ENCODE results near the gene HMGN1.
A peak's percentile ranks its signal among the peaks of the same experiment; 100 is the strongest.
"Not testable (repeated sequence)": the region's sequence is repeated elsewhere in the genome, so short reads cannot be mapped to it uniquely, and the experiment has no call there.

HMGN1 gene

GRCh38 chr21:39348355-39349210 lies at the start of gene HMGN1:
TSS of gene HMGN1 (minus strand) at chr21:39349088. CDS start at chr21:39348917, 171 bp downstream.
- Histone ChIP-seq H3K4me1 (ENCODE audit: insufficient read depth, low read length) (peaks cover 16% of the 10 kb centered on the region; the same call in 1 of the 2 replicates), H3K9ac (ENCODE audit: low read depth, low read length) (peak within 1 kb of the TSS; percentile 100), H3K9me3 (ENCODE audit: control insufficient read depth, insufficient read depth, low read length) (no peaks in the 10 kb centered on the region), H3K36me3 (ENCODE audit: insufficient read depth, low read length) (peaks cover 16% of the 10 kb centered on the region)

- no peaks in the 10 kb centered on the region for H3K9me3 ChIP-seq (ENCODE audit: control insufficient read depth, insufficient read depth, low read length)
- H3K4me1 ChIP-seq (ENCODE audit: insufficient read depth, low read length), result no peaks in the 10 kb centered on the region
- H3K9ac ChIP-seq (ENCODE audit: low read depth, low read length), result no peak overlapping the region
- H3K36me3 ChIP-seq (ENCODE audit: insufficient read depth, low read length), result 0 out of 2 replicates have a peak, but pooled peaks cover 4% of the 10 kb centered on the region
Observed at GRCh38 chr21:39397646-39398385, 48.9 kb upstream of the HMGN1 start.

GRCh38 chr21:39392981-39393380 lies 44.1 kb upstream of the HMGN1 start:
- no peaks in the 10 kb centered on the region for H3K4me1 ChIP-seq (ENCODE audit: insufficient read depth, low read length)
- no peaks in the 10 kb centered on the region for H3K9me3 ChIP-seq (ENCODE audit: control insufficient read depth, insufficient read depth, low read length)
- peaks cover 16% of the 10 kb centered on the region; the same call in 1 of the 2 replicates for H3K36me3 ChIP-seq (ENCODE audit: insufficient read depth, low read length)
- H3K9ac ChIP-seq (ENCODE audit: low read depth, low read length), result no peak overlapping the region

- Histone ChIP-seq H3K9ac (ENCODE audit: low read depth, low read length) (no peak overlapping the region), H3K4me1 (ENCODE audit: insufficient read depth, low read length) (no peaks in the 10 kb centered on the region; the same call in 1 of the 2 replicates), H3K36me3 (ENCODE audit: insufficient read depth, low read length) (peaks cover 16% of the 10 kb centered on the region; the same call in 1 of the 2 replicates), H3K9me3 (ENCODE audit: control insufficient read depth, insufficient read depth, low read length) (no peaks in the 10 kb centered on the region)
Observed at GRCh38 chr21:39390212-39390765, 41.4 kb upstream of the HMGN1 start.

- no peaks in the 10 kb centered on the region; the same call in 1 of the 2 replicates for H3K4me1 ChIP-seq (ENCODE audit: insufficient read depth, low read length)
- peak overlapping the region; percentile 59 for H3K9ac ChIP-seq (ENCODE audit: low read depth, low read length)
- no peaks in the 10 kb centered on the region for H3K9me3 ChIP-seq (ENCODE audit: control insufficient read depth, insufficient read depth, low read length)
- H3K36me3 ChIP-seq (ENCODE audit: insufficient read depth, low read length), result peaks cover 12% of the 10 kb centered on the region; the same call in 1 of the 2 replicates
Observed at GRCh38 chr21:39388811-39389155, 39.9 kb upstream of the HMGN1 start.

- H3K9me3 ChIP-seq (ENCODE audit: control insufficient read depth, insufficient read depth, low read length), result no peaks in the 10 kb centered on the region
- no peaks in the 10 kb centered on the region; the same call in 1 of the 2 replicates for H3K4me1 ChIP-seq (ENCODE audit: insufficient read depth, low read length)
- peaks cover 12% of the 10 kb centered on the region; the same call in 1 of the 2 replicates for H3K36me3 ChIP-seq (ENCODE audit: insufficient read depth, low read length)
- H3K9ac ChIP-seq (ENCODE audit: low read depth, low read length), result peak overlapping the region; percentile 59; the same call in 1 of the 2 replicates
Observed at GRCh38 chr21:39388038-39388810, 39.3 kb upstream of the HMGN1 start.

- peak overlapping the region; percentile 59; the same call in 1 of the 2 replicates for H3K9ac ChIP-seq (ENCODE audit: low read depth, low read length)
- H3K9me3 ChIP-seq (ENCODE audit: control insufficient read depth, insufficient read depth, low read length), result no peaks in the 10 kb centered on the region
- peaks cover 10% of the 10 kb centered on the region; the same call in 1 of the 2 replicates for H3K36me3 ChIP-seq (ENCODE audit: insufficient read depth, low read length)
- no peaks in the 10 kb centered on the region; the same call in 1 of the 2 replicates for H3K4me1 ChIP-seq (ENCODE audit: insufficient read depth, low read length)
Observed at GRCh38 chr21:39387461-39388037, 38.7 kb upstream of the HMGN1 start.

- Histone ChIP-seq H3K4me1 (ENCODE audit: insufficient read depth, low read length) (no peaks in the 10 kb centered on the region; the same call in 1 of the 2 replicates), H3K36me3 (ENCODE audit: insufficient read depth, low read length) (0 out of 2 replicates have a peak, but pooled peaks cover 3% of the 10 kb centered on the region), H3K9ac (ENCODE audit: low read depth, low read length) (no peak overlapping the region; the same call in 1 of the 2 replicates), H3K9me3 (ENCODE audit: control insufficient read depth, insufficient read depth, low read length) (no peaks in the 10 kb centered on the region)
Observed at GRCh38 chr21:39386899-39387298, 38.0 kb upstream of the HMGN1 start.

- Histone ChIP-seq H3K4me1 (ENCODE audit: insufficient read depth, low read length) (no peaks in the 10 kb centered on the region; the same call in 1 of the 2 replicates), H3K9ac (ENCODE audit: low read depth, low read length) (no peak overlapping the region; the same call in 1 of the 2 replicates), H3K36me3 (ENCODE audit: insufficient read depth, low read length) (no peaks in the 10 kb centered on the region), H3K9me3 (ENCODE audit: control insufficient read depth, insufficient read depth, low read length) (no peaks in the 10 kb centered on the region)
Observed at GRCh38 chr21:39386194-39386593, 37.3 kb upstream of the HMGN1 start.

- no peaks in the 10 kb centered on the region; the same call in 1 of the 2 replicates for H3K4me1 ChIP-seq (ENCODE audit: insufficient read depth, low read length)
- no peak overlapping the region for H3K9ac ChIP-seq (ENCODE audit: low read depth, low read length)
- H3K9me3 ChIP-seq (ENCODE audit: control insufficient read depth, insufficient read depth, low read length), result no peaks in the 10 kb centered on the region
- no peaks in the 10 kb centered on the region for H3K36me3 ChIP-seq (ENCODE audit: insufficient read depth, low read length)
Observed at GRCh38 chr21:39385299-39386145, 36.6 kb upstream of the HMGN1 start.

- no peaks in the 10 kb centered on the region for H3K9me3 ChIP-seq (ENCODE audit: control insufficient read depth, insufficient read depth, low read length)
- peaks cover under 1% of the 10 kb centered on the region; the same call in 1 of the 2 replicates for H3K4me1 ChIP-seq (ENCODE audit: insufficient read depth, low read length)
- H3K9ac ChIP-seq (ENCODE audit: low read depth, low read length), result no peak overlapping the region
- no peaks in the 10 kb centered on the region for H3K36me3 ChIP-seq (ENCODE audit: insufficient read depth, low read length)
Observed at GRCh38 chr21:39384674-39385298, 35.9 kb upstream of the HMGN1 start.

- not testable (repeated sequence) for H3K9me3 ChIP-seq (ENCODE audit: control insufficient read depth, insufficient read depth, low read length); H3K36me3 ChIP-seq (ENCODE audit: insufficient read depth, low read length); H3K9ac ChIP-seq (ENCODE audit: low read depth, low read length); H3K4me1 ChIP-seq (ENCODE audit: insufficient read depth, low read length)
Observed at GRCh38 chr21:39382096-39382495, 33.2 kb upstream of the HMGN1 start.
